Sigmoid colon (tissue), 4 donors: ENCODE data around the gene OXCT2.

Source experiments
- CTCF ChIP-seq, 4 experiments: fragments of 450-650 bp in 3 of 4; fragments of 200-600 bp in 1 of 4; IDR thresholded peaks; one replicate each; pipeline ENCODE4 v1.5.1; 2016 to 2019; ENCODE audit warnings: antibody characterized with exemption in 4 of 4, mild to moderate bottlenecking in 3 of 4, moderate library complexity in 2 of 4
- EP300 ChIP-seq, 4 donors: sonication (generic); formaldehyde crosslinking; IDR thresholded peaks; one replicate each; pipeline ENCODE4 v1.6.1; 2017; ENCODE audit warnings: antibody characterized with exemption in 4 of 4
- POLR2A ChIP-seq, 2 donors: fragments of 450-650 bp; IDR thresholded peaks; one replicate each; pipeline ENCODE4 v1.6.1; 2016; ENCODE audit warnings: antibody characterized with exemption in 2 of 2, mild to moderate bottlenecking in 2 of 2, moderate library complexity in 2 of 2
- POLR2AphosphoS5 ChIP-seq, 4 donors: sonication (generic); formaldehyde crosslinking; IDR thresholded peaks; one replicate each; pipeline ENCODE4 v1.6.1; 2017; ENCODE audit warnings: antibody characterized with exemption in 4 of 4

GRCh38 chr1:39776400-39776713 lies 5.2 kb upstream of the OXCT2 start:
- TF ChIP-seq CTCF (IDR thresholded peaks at IDR 0.05) (no peak), POLR2A (IDR thresholded peaks at IDR 0.05) (no peak), POLR2AphosphoS5 (IDR thresholded peaks at IDR 0.05) (no peak), EP300 (IDR thresholded peaks at IDR 0.05) (no peak)
